ENCODE data around the gene NFIX. TPM values are rescaled to one million over a fixed set of nuclear protein-coding genes. Genes with fewer than 3 reads are reported as not detected.

The NFIX gene
- total and polyA plus RNA-seq, 9 of the 15 experiments (the other 6 are each of a cell fraction or from before 2014, with no cell fraction given) = 0.28 to 26.8 (median 5.4) TPM

GRCh38 chr19:13102666-13103580 is 107.6 kb downstream of the NFIX start, which contains the start of gene LYL1 (continued):
- TF ChIP-seq SIN3A (IDR thresholded peaks at IDR 0.05; ENCODE audit: borderline replicate concordance in 2 of 2, control insufficient read depth in 1 of 2, low read depth in 2 of 2, low read length in 2 of 2) (peak; percentile 71 to 72; a peak in 2 of 4 replicates), GATAD2A (IDR thresholded peaks at IDR 0.05) (peak; percentile 62; the same call in 1 of the 2 replicates), ZFX (CRISPR knock-in tag; IDR thresholded peaks at IDR 0.05) (peak; percentile 87), HDAC8 (tag; IDR thresholded peaks at IDR 0.05) (peak; percentile 64; the same call in 1 of the 2 replicates), MTA1 (IDR thresholded peaks at IDR 0.05; ENCODE audit: borderline replicate concordance) (peak; percentile 80; the same call in 1 of the 2 replicates), TCF7 (IDR thresholded peaks at IDR 0.05; ENCODE audit: borderline replicate concordance) (no peak; the same call in 1 of the 2 replicates), STAT5B (CRISPR knock-in tag; IDR thresholded peaks at IDR 0.05) (no peak), JUND (IDR thresholded peaks at IDR 0.05; ENCODE audit: borderline replicate concordance, low read depth, low read length) (peak; percentile 59; the same call in 1 of the 2 replicates), JUND (tag; IDR thresholded peaks at IDR 0.05; ENCODE audit: borderline replicate concordance, low read depth, low read length) (peak; percentile 58; the same call in 1 of the 3 replicates), ZNF175 (CRISPR knock-in tag; IDR thresholded peaks at IDR 0.05; ENCODE audit: low read depth) (peak; percentile 74; the same call in 1 of the 2 replicates), RBM14 (IDR thresholded peaks at IDR 0.05; ENCODE audit: borderline replicate concordance, insufficient read depth, low read depth, low read length) (0 out of 2 replicates have a peak, but pooled peaks have one; percentile 58), CUX1 (CRISPR knock-in tag; IDR thresholded peaks at IDR 0.05) (peak; percentile 27; the same call in 1 of the 2 replicates), DPF2 (IDR thresholded peaks at IDR 0.05) (peak; percentile 97), CBFA2T2 (conservative IDR thresholded peaks at IDR 0.05) (peak; percentile 98), RFX7 (CRISPR knock-in tag; IDR thresholded peaks at IDR 0.05) (no peak), ZZZ3 (IDR thresholded peaks at IDR 0.05) (no peak), ZNF583 (CRISPR knock-in tag; IDR thresholded peaks at IDR 0.05) (no peak; the same call in none of the 2 replicates), TEAD4 (IDR thresholded peaks at IDR 0.05; ENCODE audit: low read length) (peak; percentile 98), TEAD4 (CRISPR knock-in tag; IDR thresholded peaks at IDR 0.05; ENCODE audit: borderline replicate concordance) (no peak), DNMT1 (IDR thresholded peaks at IDR 0.05) (no peak), BRF1 (IDR thresholded peaks at IDR 0.05; ENCODE audit: borderline replicate concordance, extremely low read depth, insufficient read length) (no peak), TBP (optimal IDR thresholded peaks at IDR 0.05; ENCODE audit: low read depth, low read length) (peak; percentile 78), ZNF551 (CRISPR knock-in tag; IDR thresholded peaks at IDR 0.05) (no peak)
